KG1 (cell line): Measurements from ENCODE around the gene TTYH2.

Source experiments
- DNase-seq: peaks from one replicate; lab custom pipeline; 2025; lab: John Stamatoyannopoulos, UW

TTYH2 gene

GRCh38 chr17:74196541-74197317 is 16.6 kb upstream of the TTYH2 start:
- DNase-seq, result no peak

- DNase-seq, result no peak
These were observed 15.6 kb upstream of the TTYH2 start for GRCh38 chr17:74197801-74198200.

GRCh38 chr17:74198694-74199093 is 14.7 kb upstream of the TTYH2 start:
- no peak for DNase-seq

- peak; percentile 39 for DNase-seq
These were observed 13.9 kb upstream of the TTYH2 start for GRCh38 chr17:74199306-74200092.

GRCh38 chr17:74200112-74200511 is 13.3 kb upstream of the TTYH2 start:
- no peak for DNase-seq

- no peak for DNase-seq
These were observed 12.1 kb upstream of the TTYH2 start for GRCh38 chr17:74201250-74201649.

GRCh38 chr17:74201948-74202347 is 11.4 kb upstream of the TTYH2 start:
- DNase-seq, result no peak

- no peak for DNase-seq
These were observed 10.4 kb upstream of the TTYH2 start for GRCh38 chr17:74202938-74203337.

GRCh38 chr17:74203439-74204240 is 9.7 kb upstream of the TTYH2 start, which contains the start of gene RPL38:
Gene RPL38, plus strand, starts transcription at chr17:74203678. Its CDS starts 278 bp downstream, at chr17:74203956.
- peak; percentile 92 for DNase-seq

- no peak for DNase-seq
These were observed 8.9 kb upstream of the TTYH2 start for GRCh38 chr17:74204474-74204873.

GRCh38 chr17:74205274-74205673 is 8.1 kb upstream of the TTYH2 start:
- DNase-seq, result no peak

- DNase-seq, result no peak
These were observed 7.0 kb upstream of the TTYH2 start for GRCh38 chr17:74206332-74206818.

GRCh38 chr17:74210191-74211140 is 2.9 kb upstream of the TTYH2 start:
- DNase-seq, result peak; percentile 6

- DNase-seq, result no peak
These were observed 2.0 kb upstream of the TTYH2 start for GRCh38 chr17:74211141-74211911.

- DNase-seq, result no peak
These were observed 1.5 kb upstream of the TTYH2 start for GRCh38 chr17:74211912-74212208.

- no peak for DNase-seq
These were observed 1.0 kb upstream of the TTYH2 start for GRCh38 chr17:74212209-74212912.

GRCh38 chr17:74213861-74214391 is 555 bp downstream of the TTYH2 start:
- DNase-seq, result peak; percentile 11

GRCh38 chr17:74214484-74215341 is 1.3 kb downstream of the TTYH2 start:
- DNase-seq, result no peak

- DNase-seq, result no peak
These were observed 2.0 kb downstream of the TTYH2 start for GRCh38 chr17:74215342-74215727.
